Measurements from ENCODE around the gene POPDC2. TPM values are rescaled to one million over a fixed set of nuclear protein-coding genes. Genes with fewer than 3 reads are reported as not detected.

The POPDC2 gene
- total and polyA plus RNA-seq, 2 donors (not counting 3 experiments of a cell fraction or from before 2014, with no cell fraction given), result 0.57 to 0.66 TPM

DNA sequence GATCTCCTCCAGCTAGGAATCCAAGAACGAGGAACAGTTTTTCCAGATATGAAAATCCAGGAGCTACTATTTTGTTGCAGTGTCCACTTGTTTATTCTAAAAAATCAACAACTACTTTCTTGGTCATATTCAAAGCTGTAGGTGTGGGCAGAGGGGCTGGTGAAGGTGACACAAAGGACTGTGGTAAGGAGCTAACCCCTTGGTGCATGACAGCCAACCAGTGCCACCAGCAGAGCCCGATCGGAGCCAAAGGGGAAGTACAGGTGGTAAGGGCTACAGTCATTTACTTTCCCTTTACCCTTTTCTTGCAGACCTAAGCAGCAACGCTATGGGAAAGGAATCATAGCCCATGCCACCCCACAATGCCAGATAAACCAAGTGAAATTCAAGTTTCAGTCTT, 32.0 kb downstream of the POPDC2 start:
- no peak overlapping the region for H3K9ac ChIP-seq (replicated peaks; ENCODE audit: extremely low read depth, insufficient read depth, low read length)
- intact Hi-C loops (cut with micrococcal nuclease) (no loop called here), dilution Hi-C loops (cut with MboI; ENCODE audit: extremely low pct_ligation_motif_present, low sequenced_read_pairs) (no loop called here)
- no peak for FAIRE-seq
- no TSS peak for BruUV-seq (replicated peaks)
- H3K27ac ChIP-seq (ENCODE audit: insufficient read depth, low read depth, low read length), result no peak overlapping the region
- ChIA-PET POLR2A (no interaction called here), CTCF (interaction anchor here (1.7 kb wide), 1 partner anchor 19 kb away, joined by 4 read pairs; no protein-coding TSS in a partner anchor)
- H3K4me3 ChIP-seq (replicated peaks in 1 of 3; ENCODE audit: insufficient read depth in 1 of 3, low read depth in 1 of 3, low read length in 3 of 3), result no peak overlapping the region
- H3K27me3 ChIP-seq (ENCODE audit: control insufficient read depth in 2 of 2, insufficient read depth in 2 of 2, low read length in 2 of 2), result no peaks in the 10 kb centered on the region
- no peaks in the 10 kb centered on the region for H3K79me2 ChIP-seq (ENCODE audit: control insufficient read depth, insufficient read depth, low read length)
- H3K36me3 ChIP-seq (ENCODE audit: control insufficient read depth in 2 of 2, extremely low read depth in 1 of 2, insufficient read depth in 2 of 2, low read length in 2 of 2), result no peaks in the 10 kb centered on the region
- no peak for TF ChIP-seq FOS (IDR thresholded peaks at IDR 0.05; ENCODE audit: borderline replicate concordance, insufficient read depth, low read length)
- no peak for TF ChIP-seq JUN (IDR thresholded peaks at IDR 0.05; ENCODE audit: borderline replicate concordance, insufficient read depth, insufficient read length, low read depth)
- no peak for TF ChIP-seq GATA2 (IDR thresholded peaks at IDR 0.05; ENCODE audit: insufficient read depth, insufficient read length, low read depth, low read length)
- TF ChIP-seq, protein P1, sequence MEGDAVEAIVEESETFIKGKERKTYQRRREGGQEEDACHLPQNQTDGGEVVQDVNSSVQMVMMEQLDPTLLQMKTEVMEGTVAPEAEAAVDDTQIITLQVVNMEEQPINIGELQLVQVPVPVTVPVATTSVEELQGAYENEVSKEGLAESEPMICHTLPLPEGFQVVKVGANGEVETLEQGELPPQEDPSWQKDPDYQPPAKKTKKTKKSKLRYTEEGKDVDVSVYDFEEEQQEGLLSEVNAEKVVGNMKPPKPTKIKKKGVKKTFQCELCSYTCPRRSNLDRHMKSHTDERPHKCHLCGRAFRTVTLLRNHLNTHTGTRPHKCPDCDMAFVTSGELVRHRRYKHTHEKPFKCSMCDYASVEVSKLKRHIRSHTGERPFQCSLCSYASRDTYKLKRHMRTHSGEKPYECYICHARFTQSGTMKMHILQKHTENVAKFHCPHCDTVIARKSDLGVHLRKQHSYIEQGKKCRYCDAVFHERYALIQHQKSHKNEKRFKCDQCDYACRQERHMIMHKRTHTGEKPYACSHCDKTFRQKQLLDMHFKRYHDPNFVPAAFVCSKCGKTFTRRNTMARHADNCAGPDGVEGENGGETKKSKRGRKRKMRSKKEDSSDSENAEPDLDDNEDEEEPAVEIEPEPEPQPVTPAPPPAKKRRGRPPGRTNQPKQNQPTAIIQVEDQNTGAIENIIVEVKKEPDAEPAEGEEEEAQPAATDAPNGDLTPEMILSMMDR (IDR thresholded peaks at IDR 0.05; ENCODE audit: extremely low read depth in 1 of 2, insufficient read depth in 1 of 2, low read depth in 1 of 2, low read length in 2 of 2), result no peak
- no peak for TF ChIP-seq EZH2 (IDR thresholded peaks at IDR 0.05; ENCODE audit: borderline replicate concordance, low read depth, low read length, severe bottlenecking)
- TF ChIP-seq, protein P2, sequence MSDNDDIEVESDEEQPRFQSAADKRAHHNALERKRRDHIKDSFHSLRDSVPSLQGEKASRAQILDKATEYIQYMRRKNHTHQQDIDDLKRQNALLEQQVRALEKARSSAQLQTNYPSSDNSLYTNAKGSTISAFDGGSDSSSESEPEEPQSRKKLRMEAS (IDR thresholded peaks at IDR 0.05; ENCODE audit: insufficient read depth, insufficient read length), result no peak
- TF ChIP-seq POLR2AphosphoS5 (IDR thresholded peaks at IDR 0.05; ENCODE audit: insufficient read depth, low read depth, low read length), result no peak
- no peak for TF ChIP-seq POLR2A (IDR thresholded peaks at IDR 0.05; ENCODE audit: low read depth, low read length)
- TF ChIP-seq MYC (IDR thresholded peaks at IDR 0.05; ENCODE audit: low read depth, low read length), result no peak
- peaks cover 20% of the 10 kb centered on the region for H3K4me1 ChIP-seq (ENCODE audit: control insufficient read depth, extremely low read depth, insufficient read depth, low read length)
- H3K9me1 ChIP-seq (replicated peaks; ENCODE audit: control insufficient read depth, extremely low read depth, insufficient read depth, low read length), result no peaks in the 10 kb centered on the region
- no peaks in the 10 kb centered on the region for H3K9me3 ChIP-seq (replicated peaks; ENCODE audit: control insufficient read depth, insufficient read depth, low read length)
- H4K20me1 ChIP-seq (replicated peaks; ENCODE audit: control insufficient read depth, extremely low read depth, insufficient read depth, low read length), result no peaks in the 10 kb centered on the region
- no peak overlapping the region for H2AFZ ChIP-seq (ENCODE audit: low read depth, low read length)
- H3K4me2 ChIP-seq (ENCODE audit: insufficient read depth, low read length), result no peak overlapping the region
- no peak for DNase-seq (ENCODE audit: low read depth, low spot score)

Data from endothelial cell of umbilical vein (primary cell).